T-helper 1 cell treated with Interleukin-12 subunit alpha and Interleukin-12 subunit beta and Interleukin-4 antibody, amounts not matched to agents 30 μg/mL and 1 μg/mL, for 36 hours (primary cell): ENCODE results near the gene PPP1R9A.
A peak's percentile ranks its signal among the peaks of the same experiment; 100 is the strongest.

Experiments used
- H3K27ac Mint-ChIP-seq: one replicate; pipeline ENCODE4 v1.8.0; 2021; ENCODE audit warnings: mild to moderate bottlenecking, mixed read lengths
- H3K27me3 Mint-ChIP-seq: one replicate; pipeline ENCODE4 v1.8.0; 2021; ENCODE audit warnings: low read depth, mixed read lengths
- H3K36me3 Mint-ChIP-seq: one replicate; pipeline ENCODE4 v1.8.0; 2021; ENCODE audit warnings: low read depth, mixed read lengths
- H3K4me1 Mint-ChIP-seq: one replicate; pipeline ENCODE4 v1.8.0; 2021; ENCODE audit warnings: low read depth, mixed read lengths
- H3K4me3 Mint-ChIP-seq: one replicate; pipeline ENCODE4 v1.8.0; 2021; ENCODE audit warnings: mild to moderate bottlenecking, moderate library complexity, mixed read lengths
- H3K9me3 Mint-ChIP-seq: one replicate; pipeline ENCODE4 v1.8.0; 2021; ENCODE audit warnings: mixed read lengths

The PPP1R9A gene

DNA sequence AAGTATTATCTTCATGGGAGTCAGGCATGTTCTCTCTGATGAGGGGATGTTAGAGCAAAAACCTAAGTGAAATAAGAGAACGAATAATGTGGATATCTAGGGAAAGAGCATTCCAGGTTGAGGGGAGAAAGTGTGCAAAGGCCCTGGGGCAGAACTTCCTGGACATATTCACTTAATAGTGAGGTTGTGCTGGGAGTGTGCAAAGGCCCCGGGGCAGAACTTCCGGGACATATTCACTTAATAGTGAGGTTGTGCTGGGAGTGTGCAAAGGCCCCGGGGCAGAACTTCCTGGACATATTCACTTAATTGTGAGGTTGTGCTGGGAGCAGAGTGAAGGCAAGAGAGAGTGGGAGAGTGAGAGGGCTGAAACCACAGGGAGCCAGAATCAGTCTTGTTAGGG lies 405.2 kb downstream of the PPP1R9A start:
- Mint-ChIP-seq H3K36me3 (no peaks in the 10 kb centered on the region), H3K27me3 (peaks cover 10% of the 10 kb centered on the region), H3K4me3 (no peak overlapping the region), H3K27ac (no peak overlapping the region), H3K9me3 (no peaks in the 10 kb centered on the region), H3K4me1 (no peaks in the 10 kb centered on the region)

DNA sequence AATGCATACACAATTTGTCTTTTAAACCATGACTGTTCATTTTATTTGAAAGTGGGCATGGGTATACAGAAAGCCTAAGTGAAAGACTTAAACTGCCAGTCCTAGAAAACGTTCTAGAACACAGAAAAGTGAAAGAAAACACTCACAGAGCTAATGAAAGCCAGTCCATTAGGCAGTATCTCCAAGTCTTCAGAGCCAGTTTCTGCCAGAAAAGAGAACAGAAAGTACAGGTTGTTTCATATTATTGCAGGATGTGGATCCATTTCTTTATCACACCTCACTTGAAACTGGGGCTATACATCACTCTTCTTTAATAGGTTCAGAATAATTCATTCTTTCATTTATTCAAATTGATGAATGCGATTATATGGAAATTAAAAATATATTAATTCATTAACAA lies 409.2 kb downstream of the PPP1R9A start:
- no peaks in the 10 kb centered on the region for H3K27me3 Mint-ChIP-seq
- no peak overlapping the region for H3K27ac Mint-ChIP-seq
- no peaks in the 10 kb centered on the region for H3K9me3 Mint-ChIP-seq
- no peaks in the 10 kb centered on the region for H3K36me3 Mint-ChIP-seq
- no peaks in the 10 kb centered on the region for H3K4me1 Mint-ChIP-seq
- no peak overlapping the region for H3K4me3 Mint-ChIP-seq

DNA sequence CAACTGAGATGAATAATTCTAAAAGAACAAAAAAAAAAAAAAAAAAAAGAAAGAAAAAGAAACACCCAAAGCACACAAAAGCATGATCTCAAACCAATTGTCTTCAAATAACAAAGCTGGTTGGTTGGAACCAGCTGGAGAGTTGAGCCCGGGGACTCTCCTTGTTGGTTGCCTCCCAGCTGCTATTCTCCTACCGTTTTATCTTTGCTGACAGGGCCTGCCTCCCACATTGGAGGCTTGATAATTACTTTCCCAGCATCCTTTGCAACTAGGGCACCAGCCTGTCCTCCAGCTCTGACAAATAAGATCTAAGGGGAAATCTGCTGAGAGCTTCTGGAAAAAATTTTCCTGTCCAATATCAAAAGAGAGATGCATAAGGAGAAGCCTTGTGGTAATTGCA lies 410.2 kb downstream of the PPP1R9A start:
- no peak overlapping the region for H3K27ac Mint-ChIP-seq
- H3K36me3 Mint-ChIP-seq, result no peaks in the 10 kb centered on the region
- no peak overlapping the region for H3K4me3 Mint-ChIP-seq
- H3K9me3 Mint-ChIP-seq, result no peaks in the 10 kb centered on the region
- H3K4me1 Mint-ChIP-seq, result no peaks in the 10 kb centered on the region
- no peaks in the 10 kb centered on the region for H3K27me3 Mint-ChIP-seq

DNA sequence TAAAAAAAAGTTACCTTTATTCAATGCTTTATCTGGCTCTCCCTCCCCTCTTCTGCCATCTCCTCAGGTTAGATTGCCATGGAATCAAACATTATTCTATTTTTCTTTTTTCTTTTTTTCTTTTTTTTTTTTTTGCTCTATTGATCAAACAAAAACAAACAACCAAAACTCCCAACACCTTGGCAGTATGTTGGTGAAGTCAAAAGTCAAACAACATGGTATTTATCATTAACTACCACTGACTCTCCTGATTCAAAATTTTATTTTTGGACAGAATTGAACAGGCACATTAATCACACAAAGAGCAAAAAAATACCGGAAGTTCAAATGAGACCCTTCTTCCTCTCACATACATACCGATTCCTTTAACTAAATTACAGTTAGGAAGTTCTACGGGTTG lies 410.6 kb downstream of the PPP1R9A start:
- H3K27ac Mint-ChIP-seq, result no peak overlapping the region
- H3K4me3 Mint-ChIP-seq, result no peak overlapping the region
- no peaks in the 10 kb centered on the region for H3K4me1 Mint-ChIP-seq
- H3K9me3 Mint-ChIP-seq, result no peaks in the 10 kb centered on the region
- H3K27me3 Mint-ChIP-seq, result peaks cover under 1% of the 10 kb centered on the region
- no peaks in the 10 kb centered on the region for H3K36me3 Mint-ChIP-seq

DNA sequence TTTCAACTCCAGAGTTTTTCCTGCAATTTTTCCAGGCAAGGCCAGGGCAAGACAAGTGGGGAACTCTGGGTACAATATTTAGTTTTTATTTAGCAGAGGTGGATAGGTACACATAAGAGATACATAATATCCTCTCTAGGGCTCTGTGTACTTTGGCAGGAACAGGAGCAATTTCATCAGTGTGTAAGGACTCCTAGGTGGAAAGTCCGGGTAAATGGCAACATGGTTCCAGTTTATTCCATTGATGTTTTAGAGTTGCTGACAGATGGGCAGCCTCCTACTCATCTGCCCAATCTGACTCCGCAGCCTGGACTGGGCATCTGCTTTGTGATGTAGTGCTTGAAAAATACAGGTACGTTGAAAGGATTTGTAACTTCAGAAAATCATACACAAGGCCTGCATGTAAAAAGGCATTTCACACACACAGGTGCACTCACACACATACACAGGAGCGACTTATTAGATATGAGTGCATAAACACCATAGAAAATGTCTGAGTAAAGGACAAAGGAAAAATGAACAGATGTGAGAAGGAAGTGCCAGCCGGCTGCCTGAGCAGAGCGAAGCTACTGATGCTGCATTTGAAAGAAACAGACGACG lies 411.2 kb downstream of the PPP1R9A start:
- Mint-ChIP-seq H3K36me3 (no peaks in the 10 kb centered on the region), H3K27me3 (peaks cover 3% of the 10 kb centered on the region), H3K9me3 (no peaks in the 10 kb centered on the region), H3K4me3 (no peak overlapping the region), H3K27ac (no peak overlapping the region), H3K4me1 (no peaks in the 10 kb centered on the region)

DNA sequence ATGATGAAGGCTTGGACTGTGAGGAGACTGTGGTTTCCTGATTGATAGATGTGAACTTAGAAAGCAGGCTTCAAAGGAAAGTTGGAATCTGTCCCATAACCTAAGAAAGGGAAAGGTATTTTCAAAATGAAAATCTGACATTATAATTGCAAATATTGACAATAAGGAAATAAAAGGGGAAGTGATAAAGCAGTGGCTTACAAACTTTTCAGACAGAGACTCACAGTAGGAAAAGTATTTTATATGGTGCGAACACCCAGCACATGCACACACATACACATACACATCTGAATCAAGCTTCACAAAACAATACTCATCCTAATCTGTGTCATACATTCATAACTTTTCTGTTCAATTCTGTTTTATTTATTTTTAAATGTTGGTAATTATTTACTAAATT lies 412.2 kb downstream of the PPP1R9A start:
- Mint-ChIP-seq H3K4me1 (no peaks in the 10 kb centered on the region), H3K27me3 (peaks cover 3% of the 10 kb centered on the region), H3K4me3 (no peak overlapping the region), H3K36me3 (no peaks in the 10 kb centered on the region), H3K9me3 (no peaks in the 10 kb centered on the region), H3K27ac (no peak overlapping the region)

DNA sequence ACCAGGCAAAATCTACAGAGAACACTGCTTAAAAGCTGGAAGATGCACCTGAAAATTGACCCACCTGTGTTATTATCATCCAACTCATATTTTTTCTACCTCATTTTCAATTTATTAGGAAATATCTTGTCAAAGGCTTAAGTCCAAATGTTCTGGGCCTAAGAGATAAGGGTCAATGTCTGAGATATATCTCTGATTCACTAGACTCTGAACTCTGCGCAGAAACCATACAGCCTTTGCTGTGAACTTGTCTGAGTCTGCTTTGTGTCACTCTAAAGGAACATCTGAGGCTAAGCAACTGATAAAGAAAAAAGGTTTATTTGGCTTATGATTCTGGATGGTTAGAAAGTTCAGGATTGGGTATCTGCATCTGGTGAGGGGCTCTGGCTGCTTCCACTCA lies 413.3 kb downstream of the PPP1R9A start:
- Mint-ChIP-seq H3K36me3 (no peaks in the 10 kb centered on the region), H3K4me1 (peaks cover 2% of the 10 kb centered on the region), H3K9me3 (no peaks in the 10 kb centered on the region), H3K4me3 (no peak overlapping the region), H3K27me3 (peaks cover 10% of the 10 kb centered on the region), H3K27ac (no peak overlapping the region)

DNA sequence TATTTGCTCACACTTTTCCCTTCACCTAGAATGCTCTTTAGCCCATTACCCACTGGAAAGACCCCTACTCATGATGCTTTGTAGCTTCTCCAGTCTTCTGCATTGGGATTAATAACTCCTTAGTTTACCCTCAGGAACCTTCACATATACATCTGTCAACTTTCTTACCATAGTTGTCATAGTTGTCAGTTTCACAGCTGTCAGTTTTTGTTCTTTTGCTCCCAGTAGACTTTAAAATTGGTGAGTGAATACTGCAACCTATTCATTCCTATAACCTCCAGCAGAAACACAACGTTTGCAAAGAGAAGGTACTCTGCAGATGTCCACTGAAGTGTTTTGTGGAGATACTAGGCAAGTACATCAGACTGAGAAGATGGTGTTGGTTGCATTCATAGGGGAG lies 414.3 kb downstream of the PPP1R9A start:
- peaks cover 2% of the 10 kb centered on the region for H3K4me1 Mint-ChIP-seq
- H3K4me3 Mint-ChIP-seq, result no peak overlapping the region
- H3K36me3 Mint-ChIP-seq, result no peaks in the 10 kb centered on the region
- H3K27ac Mint-ChIP-seq, result no peak overlapping the region
- no peaks in the 10 kb centered on the region for H3K9me3 Mint-ChIP-seq
- peaks cover 13% of the 10 kb centered on the region for H3K27me3 Mint-ChIP-seq

DNA sequence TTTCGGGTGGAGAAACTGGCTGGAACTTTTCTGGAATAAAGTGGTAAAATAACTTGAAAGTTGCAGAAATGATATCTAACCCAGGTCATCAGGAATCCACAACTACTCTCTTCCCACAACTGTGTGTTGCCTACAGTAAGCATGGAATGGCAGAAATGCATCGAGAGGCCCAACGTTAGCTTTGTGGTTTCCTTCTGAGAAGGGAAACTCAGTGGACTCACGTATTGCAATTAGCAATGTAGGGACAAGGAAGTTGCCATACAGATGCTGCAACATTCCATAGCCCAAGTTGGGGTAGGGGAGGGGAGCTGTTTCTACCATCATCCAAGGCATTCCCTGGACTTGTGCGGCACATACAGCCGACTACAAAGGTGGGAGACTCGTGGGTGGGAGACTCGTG lies 415.0 kb downstream of the PPP1R9A start:
- no peaks in the 10 kb centered on the region for H3K9me3 Mint-ChIP-seq
- H3K4me1 Mint-ChIP-seq, result peaks cover 2% of the 10 kb centered on the region
- H3K27me3 Mint-ChIP-seq, result peaks cover 13% of the 10 kb centered on the region
- peaks cover 2% of the 10 kb centered on the region for H3K36me3 Mint-ChIP-seq
- no peak overlapping the region for H3K27ac Mint-ChIP-seq
- H3K4me3 Mint-ChIP-seq, result no peak overlapping the region

DNA sequence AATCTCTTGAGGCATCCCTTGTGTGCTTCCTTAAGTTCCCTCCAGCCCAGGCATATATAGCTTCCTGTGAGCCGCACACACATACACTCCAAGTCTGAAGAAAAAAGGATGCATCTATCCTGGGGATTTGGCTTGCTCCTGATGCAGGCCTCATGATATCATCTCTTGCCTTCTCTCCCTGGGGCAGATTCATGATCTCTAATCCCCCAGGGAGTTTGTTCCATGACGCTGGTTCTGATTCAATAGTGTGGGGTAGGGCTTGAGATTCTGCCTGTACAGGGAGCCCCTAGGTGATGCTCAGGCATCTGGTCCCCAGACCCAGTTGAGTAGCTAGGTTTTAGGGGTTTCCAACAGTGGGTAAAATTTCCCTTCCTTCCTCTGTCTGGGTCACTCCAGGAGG lies 415.5 kb downstream of the PPP1R9A start:
- peaks cover 2% of the 10 kb centered on the region for H3K4me1 Mint-ChIP-seq
- no peak overlapping the region for H3K4me3 Mint-ChIP-seq
- H3K27me3 Mint-ChIP-seq, result peaks cover 13% of the 10 kb centered on the region
- H3K36me3 Mint-ChIP-seq, result peaks cover 2% of the 10 kb centered on the region
- no peak overlapping the region for H3K27ac Mint-ChIP-seq
- peaks cover 2% of the 10 kb centered on the region for H3K9me3 Mint-ChIP-seq

DNA sequence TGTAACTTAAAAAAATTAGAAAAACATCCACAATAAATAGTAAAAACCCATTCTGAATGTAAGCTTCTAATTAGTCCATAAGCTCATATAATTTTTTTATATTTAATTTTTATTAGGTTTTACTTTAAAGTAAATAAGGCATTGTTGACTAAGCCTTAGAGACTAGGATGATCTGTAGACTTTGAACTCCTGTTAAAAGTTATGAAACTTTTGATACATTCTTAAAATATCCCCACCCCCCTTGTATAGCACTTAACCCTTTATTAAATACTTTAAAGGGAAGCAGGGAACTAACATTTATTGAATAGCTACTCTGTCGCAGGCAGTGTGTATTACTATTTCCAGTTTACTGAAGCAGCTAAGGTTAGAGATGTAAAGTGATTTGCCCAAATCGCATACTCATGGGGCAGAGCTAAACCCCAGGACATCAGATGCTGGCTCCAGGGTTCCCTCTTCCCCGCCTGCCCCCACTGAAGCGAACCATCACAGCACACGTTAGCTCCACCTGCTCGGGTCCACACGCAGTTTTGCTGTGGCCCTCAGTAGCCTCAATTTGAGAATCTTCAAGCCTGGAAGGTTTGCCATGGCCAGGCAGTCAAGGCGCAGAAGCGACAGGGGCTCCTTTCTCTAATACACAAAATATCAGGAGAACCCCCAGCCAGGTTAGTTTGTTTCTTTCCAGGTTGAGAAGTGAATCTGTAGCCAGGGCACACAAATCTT lies 416.2 kb downstream of the PPP1R9A start:
- peaks cover 2% of the 10 kb centered on the region for H3K36me3 Mint-ChIP-seq
- H3K4me1 Mint-ChIP-seq, result peaks cover 2% of the 10 kb centered on the region
- H3K27me3 Mint-ChIP-seq, result peaks cover 13% of the 10 kb centered on the region
- no peak overlapping the region for H3K4me3 Mint-ChIP-seq
- peaks cover 4% of the 10 kb centered on the region for H3K9me3 Mint-ChIP-seq
- no peak overlapping the region for H3K27ac Mint-ChIP-seq

DNA sequence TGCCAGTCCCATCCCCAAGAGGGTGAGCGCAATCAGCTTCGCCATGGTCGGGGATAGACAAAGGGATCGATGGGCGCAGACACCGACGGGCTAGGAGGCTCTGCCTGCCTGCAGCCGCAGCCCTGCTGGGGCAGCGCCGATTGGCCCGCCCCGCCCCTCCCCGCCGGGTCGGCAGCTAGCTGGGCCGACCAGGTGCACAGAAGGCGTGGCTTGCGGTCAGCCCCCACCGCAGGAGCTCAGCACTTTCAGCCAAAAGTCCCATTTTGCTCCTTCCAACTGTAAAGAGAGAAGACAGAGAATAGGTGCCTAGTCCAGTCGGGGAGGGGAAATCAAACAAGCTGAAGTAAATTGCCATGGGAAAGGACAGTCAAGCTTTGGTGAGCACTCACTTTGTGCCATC lies 417.0 kb downstream of the PPP1R9A start, which contains the start of gene PON1:
PON1 (minus strand) TSS at position 102 of the 400 bp plus-strand sequence; CDS start at position 45, 57 bp downstream.
- peaks cover 2% of the 10 kb centered on the region for H3K36me3 Mint-ChIP-seq
- H3K4me3 Mint-ChIP-seq, result peak within 1 kb of the TSS; percentile 19
- H3K27me3 Mint-ChIP-seq, result peaks cover 13% of the 10 kb centered on the region
- H3K4me1 Mint-ChIP-seq, result peaks cover 2% of the 10 kb centered on the region
- peaks cover 4% of the 10 kb centered on the region for H3K9me3 Mint-ChIP-seq
- no peak within 1 kb of the TSS for H3K27ac Mint-ChIP-seq

DNA sequence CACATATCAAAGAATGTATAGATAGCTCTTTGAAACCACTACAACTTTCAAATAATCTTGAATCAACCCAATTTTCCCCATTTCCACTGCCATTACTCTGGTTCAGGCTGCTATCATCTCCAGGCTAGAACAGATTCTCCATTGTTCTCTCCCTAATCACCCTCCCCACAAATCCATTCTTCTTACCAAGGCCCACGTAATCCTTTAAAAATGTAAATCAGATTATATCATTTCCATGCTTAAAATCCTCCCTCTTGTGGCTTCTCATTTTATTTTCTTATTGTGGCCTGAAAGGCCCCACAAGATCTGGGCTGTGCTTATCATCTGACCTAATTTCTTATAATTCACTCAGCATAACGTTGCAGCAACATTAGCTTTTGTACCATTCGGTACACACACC lies 420.0 kb downstream of the PPP1R9A start:
- H3K36me3 Mint-ChIP-seq, result peaks cover 2% of the 10 kb centered on the region
- peaks cover 4% of the 10 kb centered on the region for H3K9me3 Mint-ChIP-seq
- H3K4me1 Mint-ChIP-seq, result peaks cover 11% of the 10 kb centered on the region
- H3K27me3 Mint-ChIP-seq, result peaks cover 13% of the 10 kb centered on the region
- no peak overlapping the region for H3K27ac Mint-ChIP-seq
- H3K4me3 Mint-ChIP-seq, result no peak overlapping the region

DNA sequence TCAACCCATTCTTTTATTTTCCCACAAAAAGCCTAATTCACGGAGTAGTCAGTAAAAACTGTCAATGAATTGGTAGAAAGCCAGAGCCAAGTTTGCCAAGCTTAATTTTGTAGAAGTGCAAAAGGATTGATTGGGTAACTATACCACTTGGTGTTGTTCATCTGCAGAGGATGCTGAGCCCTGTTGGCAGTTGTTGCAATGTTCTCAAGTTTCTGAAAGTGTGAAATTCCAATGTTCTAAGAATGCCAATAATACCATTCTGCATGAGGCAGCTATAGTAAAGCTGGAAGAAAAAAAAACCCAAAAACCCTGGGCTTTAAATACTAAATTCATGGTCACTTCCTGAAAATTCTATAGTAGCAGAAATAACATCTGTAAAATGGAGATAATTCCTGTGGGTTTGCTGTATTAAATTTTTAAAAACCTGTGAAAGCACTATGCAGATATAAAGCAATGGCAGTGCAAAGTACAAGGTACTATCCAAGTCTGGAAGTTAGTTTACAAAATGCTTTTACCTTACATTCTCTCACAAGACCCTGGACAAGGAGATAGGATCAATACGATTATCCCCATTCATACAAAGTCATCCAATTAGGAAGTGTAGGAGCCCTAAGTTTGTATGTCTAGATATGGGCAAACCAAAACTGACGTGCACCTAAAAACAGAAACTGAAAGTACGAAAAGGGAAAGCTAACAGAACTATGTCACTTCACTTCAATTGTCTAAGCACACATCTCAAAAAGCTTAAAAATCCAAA lies 423.0 kb downstream of the PPP1R9A start:
- Mint-ChIP-seq H3K4me1 (peaks cover 9% of the 10 kb centered on the region), H3K27me3 (peaks cover 4% of the 10 kb centered on the region), H3K9me3 (peaks cover 4% of the 10 kb centered on the region), H3K27ac (peak overlapping the region; percentile 70), H3K4me3 (peak overlapping the region; percentile 65), H3K36me3 (peaks cover 2% of the 10 kb centered on the region)

DNA sequence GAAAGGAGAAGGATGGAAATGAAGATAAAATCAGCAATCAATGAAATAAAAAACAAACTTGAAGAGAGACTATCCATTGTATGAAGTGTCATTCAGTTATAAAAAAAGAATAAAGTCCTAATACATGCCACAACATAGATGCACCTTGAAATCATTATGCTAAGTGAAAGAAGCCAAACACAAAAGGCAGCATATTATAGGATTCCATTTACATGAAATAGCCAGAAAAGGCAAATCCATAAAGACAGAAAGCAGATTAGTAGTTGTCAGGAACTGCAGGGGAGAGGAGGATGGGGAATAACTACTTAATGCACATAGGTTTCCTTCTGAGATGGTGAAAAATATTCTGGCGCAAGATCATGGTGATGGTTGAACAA lies 423.6 kb downstream of the PPP1R9A start:
- peaks cover 9% of the 10 kb centered on the region for H3K4me1 Mint-ChIP-seq
- H3K36me3 Mint-ChIP-seq, result peaks cover 2% of the 10 kb centered on the region
- H3K27ac Mint-ChIP-seq, result peak overlapping the region; percentile 70
- H3K27me3 Mint-ChIP-seq, result peaks cover under 1% of the 10 kb centered on the region
- H3K4me3 Mint-ChIP-seq, result peak overlapping the region; percentile 65
- peaks cover 4% of the 10 kb centered on the region for H3K9me3 Mint-ChIP-seq
